ENCODE results near the gene PHLDA3.
"Not testable (repeated sequence)": the region's sequence is repeated elsewhere in the genome, so short reads cannot be mapped to it uniquely, and the experiment has no call there.

PHLDA3 gene

GRCh38 chr1:201488830-201489589 lies 20.0 kb upstream of the PHLDA3 start:
- DNase-seq (no peak), ATAC-seq (replicated peaks) (no peak)
- peaks cover 1 to 6% of the 10 kb centered on the region in 2 donors for H3K4me1 Mint-ChIP-seq (ENCODE audit: low read depth in 2 of 2)
- no peak overlapping the region for H3K4me3 Mint-ChIP-seq
- H3K27me3 Mint-ChIP-seq: no peaks in the 10 kb centered on the region
- no peaks in the 10 kb centered on the region for H3K9me3 Mint-ChIP-seq
- peaks cover 15% of the 10 kb centered on the region for H3K36me3 Mint-ChIP-seq (ENCODE audit: insufficient read depth)
- peak overlapping the region in 1 of 2 donors; percentile 51 for H3K27ac Mint-ChIP-seq

GRCh38 chr1:201487742-201488141 lies 18.8 kb upstream of the PHLDA3 start:
- ATAC-seq (replicated peaks) (no peak), DNase-seq (no peak)
- H3K27ac Mint-ChIP-seq: no peak overlapping the region
- H3K4me3 Mint-ChIP-seq: no peak overlapping the region
- H3K27me3 Mint-ChIP-seq: no peaks in the 10 kb centered on the region
- H3K36me3 Mint-ChIP-seq (ENCODE audit: insufficient read depth): peaks cover 19% of the 10 kb centered on the region
- no peaks in the 10 kb centered on the region for H3K9me3 Mint-ChIP-seq
- H3K4me1 Mint-ChIP-seq (ENCODE audit: low read depth in 2 of 2): peaks cover 0 to 6% of the 10 kb centered on the region in 2 donors

- DNase-seq (no peak), ATAC-seq (replicated peaks) (no peak)
- Mint-ChIP-seq H3K36me3 (ENCODE audit: insufficient read depth) (peaks cover 27% of the 10 kb centered on the region), H3K4me1 (ENCODE audit: low read depth in 2 of 2) (peaks cover under 1 to 15% of the 10 kb centered on the region in 2 donors), H3K9me3 (no peaks in the 10 kb centered on the region), H3K4me3 (no peak overlapping the region), H3K27ac (peak overlapping the region; percentile 41 to 49), H3K27me3 (peaks cover 6 to 10% of the 10 kb centered on the region in 2 donors)
Observed at GRCh38 chr1:201486187-201486586, 17.2 kb upstream of the PHLDA3 start.

GRCh38 chr1:201485184-201485774 lies 16.3 kb upstream of the PHLDA3 start:
- peaks cover 28% of the 10 kb centered on the region for H3K36me3 Mint-ChIP-seq (ENCODE audit: insufficient read depth)
- no peak overlapping the region for H3K4me3 Mint-ChIP-seq
- DNase-seq (no peak), ATAC-seq (replicated peaks) (no peak)
- H3K27me3 Mint-ChIP-seq: peaks cover 11 to 18% of the 10 kb centered on the region in 2 donors
- H3K27ac Mint-ChIP-seq: peak overlapping the region in 1 of 2 donors; percentile 49
- H3K4me1 Mint-ChIP-seq (ENCODE audit: low read depth in 2 of 2): peaks cover 7 to 16% of the 10 kb centered on the region in 2 donors
- no peaks in the 10 kb centered on the region for H3K9me3 Mint-ChIP-seq

- DNase-seq: no peak
- peaks cover 7 to 16% of the 10 kb centered on the region in 2 donors for H3K4me1 Mint-ChIP-seq (ENCODE audit: low read depth in 2 of 2)
- no peaks in the 10 kb centered on the region for H3K9me3 Mint-ChIP-seq
- peaks cover 11 to 18% of the 10 kb centered on the region in 2 donors for H3K27me3 Mint-ChIP-seq
- peaks cover 24% of the 10 kb centered on the region for H3K36me3 Mint-ChIP-seq (ENCODE audit: insufficient read depth)
- no peak overlapping the region for H3K4me3 Mint-ChIP-seq
- no peak for ATAC-seq (replicated peaks)
- H3K27ac Mint-ChIP-seq: peak overlapping the region in 1 of 2 donors; percentile 54
Observed at GRCh38 chr1:201483373-201483949, 14.5 kb upstream of the PHLDA3 start.

- DNase-seq (no peak), ATAC-seq (replicated peaks) (no peak)
- Mint-ChIP-seq H3K4me1 (ENCODE audit: low read depth in 2 of 2) (peaks cover 7 to 14% of the 10 kb centered on the region in 2 donors), H3K4me3 (peak overlapping the region in 1 of 2 donors; percentile 71), H3K27me3 (peaks cover 11 to 18% of the 10 kb centered on the region in 2 donors), H3K36me3 (ENCODE audit: insufficient read depth) (peaks cover 24% of the 10 kb centered on the region), H3K9me3 (no peaks in the 10 kb centered on the region), H3K27ac (peak overlapping the region in 1 of 2 donors; percentile 54)
Observed at GRCh38 chr1:201482755-201483154, 13.8 kb upstream of the PHLDA3 start.

GRCh38 chr1:201481761-201482493 lies 12.9 kb upstream of the PHLDA3 start:
- H3K4me3 Mint-ChIP-seq: peak overlapping the region; percentile 67 to 71
- peaks cover 16 to 24% of the 10 kb centered on the region in 2 donors for H3K27me3 Mint-ChIP-seq
- DNase-seq (peak; percentile 72 to 78 (median 76)), ATAC-seq (replicated peaks) (peak; percentile 85)
- no peaks in the 10 kb centered on the region for H3K9me3 Mint-ChIP-seq
- H3K4me1 Mint-ChIP-seq (ENCODE audit: low read depth in 2 of 2): peaks cover 7 to 14% of the 10 kb centered on the region in 2 donors
- peaks cover 24% of the 10 kb centered on the region for H3K36me3 Mint-ChIP-seq (ENCODE audit: insufficient read depth)
- peak overlapping the region; percentile 29 to 54 for H3K27ac Mint-ChIP-seq

GRCh38 chr1:201481004-201481380 lies 12.0 kb upstream of the PHLDA3 start:
- Mint-ChIP-seq H3K27ac (peak overlapping the region in 1 of 2 donors; percentile 54), H3K9me3 (no peaks in the 10 kb centered on the region), H3K36me3 (ENCODE audit: insufficient read depth) (peaks cover 22% of the 10 kb centered on the region), H3K4me1 (ENCODE audit: low read depth in 2 of 2) (peaks cover 7 to 19% of the 10 kb centered on the region in 2 donors), H3K27me3 (peaks cover 23 to 33% of the 10 kb centered on the region in 2 donors), H3K4me3 (peak overlapping the region; percentile 67 to 71)
- DNase-seq (no peak), ATAC-seq (replicated peaks) (no peak)

GRCh38 chr1:201480231-201481003 lies 11.4 kb upstream of the PHLDA3 start:
- ATAC-seq (replicated peaks) (peak; percentile 57), DNase-seq (peak; percentile 36 to 45 (median 44))
- peak overlapping the region in 1 of 2 donors; percentile 54 for H3K27ac Mint-ChIP-seq
- no peaks in the 10 kb centered on the region for H3K9me3 Mint-ChIP-seq
- H3K27me3 Mint-ChIP-seq: peaks cover 24 to 34% of the 10 kb centered on the region in 2 donors
- H3K36me3 Mint-ChIP-seq (ENCODE audit: insufficient read depth): peaks cover 19% of the 10 kb centered on the region
- peak overlapping the region; percentile 67 to 71 for H3K4me3 Mint-ChIP-seq
- H3K4me1 Mint-ChIP-seq (ENCODE audit: low read depth in 2 of 2): peaks cover 7 to 19% of the 10 kb centered on the region in 2 donors

- H3K4me3 Mint-ChIP-seq: no peak overlapping the region
- DNase-seq (no peak), ATAC-seq (replicated peaks) (no peak)
- H3K27ac Mint-ChIP-seq: no peak overlapping the region
- no peaks in the 10 kb centered on the region for H3K9me3 Mint-ChIP-seq
- peaks cover 13% of the 10 kb centered on the region for H3K36me3 Mint-ChIP-seq (ENCODE audit: insufficient read depth)
- peaks cover 7 to 19% of the 10 kb centered on the region in 2 donors for H3K4me1 Mint-ChIP-seq (ENCODE audit: low read depth in 2 of 2)
- H3K27me3 Mint-ChIP-seq: peaks cover 24 to 34% of the 10 kb centered on the region in 2 donors
Observed at GRCh38 chr1:201479201-201479730, 10.3 kb upstream of the PHLDA3 start.

GRCh38 chr1:201478666-201479065 lies 9.7 kb upstream of the PHLDA3 start:
- H3K4me3 Mint-ChIP-seq; ATAC-seq (replicated peaks); DNase-seq; H3K27ac Mint-ChIP-seq; H3K9me3 Mint-ChIP-seq: not testable (repeated sequence)
- Mint-ChIP-seq H3K36me3 (ENCODE audit: insufficient read depth) (peaks cover 13% of the 10 kb centered on the region), H3K27me3 (peaks cover 29 to 38% of the 10 kb centered on the region in 2 donors), H3K4me1 (ENCODE audit: low read depth in 2 of 2) (peaks cover 7 to 19% of the 10 kb centered on the region in 2 donors)

- peaks cover 7 to 13% of the 10 kb centered on the region in 2 donors for H3K4me1 Mint-ChIP-seq (ENCODE audit: low read depth in 2 of 2)
Observed at GRCh38 chr1:201476670-201477344, 7.8 kb upstream of the PHLDA3 start.

More at GRCh38 chr1:201476670-201477344, 7.8 kb upstream of the PHLDA3 start:
- Mint-ChIP-seq H3K4me3 (no peak overlapping the region), H3K9me3 (no peaks in the 10 kb centered on the region), H3K27me3 (peaks cover 40 to 53% of the 10 kb centered on the region in 2 donors), H3K36me3 (ENCODE audit: insufficient read depth) (peaks cover 4% of the 10 kb centered on the region), H3K27ac (no peak overlapping the region)
- DNase-seq (no peak), ATAC-seq (replicated peaks) (no peak)
